Measurements from ENCODE around the gene MMS19. TPM values are rescaled to one million over a fixed set of nuclear protein-coding genes. Genes with fewer than 3 reads are reported as not detected.

Gene MMS19
- total RNA-seq, 4 donors from 2014 or later: 56.1 to 70.0 (median 65.0) TPM

GRCh38 chr10:97450828-97451227 lies 47.4 kb downstream of the MMS19 start:
- ATAC-seq: no peak
- TF ChIP-seq CTCF (IDR thresholded peaks at IDR 0.05 in 4 of 5, conservative IDR thresholded peaks at IDR 0.05 in 1 of 5) (no peak), POLR2A (IDR thresholded peaks at IDR 0.05) (no peak)

GRCh38 chr10:97445722-97446639 lies 52.2 kb downstream of the MMS19 start, which contains the start of the genes EXOSC1 and ZDHHC16:
EXOSC1 (minus strand) TSS chr10:97446006; CDS start chr10:97445985, 21 bp downstream.
ZDHHC16 (plus strand) TSS chr10:97446175; CDS start chr10:97451676, 5,501 bp downstream.
- intact Hi-C loops (cut with DNase I; ENCODE audit: low total_unique reads) (loop anchor here (1.0 to 2.0 kb wide), 2 partner anchors 20 to 53 kb away; partner anchors contain the start of genes MMS19, PGAM1 and UBTD1), in situ Hi-C loops (cut with MboI; ENCODE audit: low sequenced_read_pairs in 4 of 4) (no loop called here)
- TF ChIP-seq CTCF (IDR thresholded peaks at IDR 0.05 in 4 of 5, conservative IDR thresholded peaks at IDR 0.05 in 1 of 5): peak in 1 of 5 experiments; percentile 14
- peak; percentile 50 to 57 for TF ChIP-seq POLR2A (IDR thresholded peaks at IDR 0.05)

More at GRCh38 chr10:97450828-97451227, 47.4 kb downstream of the MMS19 start:
- Histone ChIP-seq H3K27me3 (no peaks in the 10 kb centered on the region), H3K4me1 (peaks cover 13 to 33% of the 10 kb centered on the region in 2 donors), H3K4me3 (no peak overlapping the region), H3K27ac (peak overlapping the region in 1 of 4 donors; percentile 20), H3K9me3 (no peaks in the 10 kb centered on the region), H3K36me3 (peaks cover 0 to 25% of the 10 kb centered on the region in 2 donors)
- DNase-seq: no peak
- intact Hi-C loops (cut with DNase I; ENCODE audit: low total_unique reads) (no loop called here), in situ Hi-C loops (cut with MboI; ENCODE audit: low sequenced_read_pairs in 4 of 4) (loop anchor here in 1 of 4 donors (10.0 kb wide), 1 partner anchor 104 kb away; no protein-coding TSS in a partner anchor)

GRCh38 chr10:97445357-97445721 lies 52.9 kb downstream of the MMS19 start:
- intact Hi-C loops (cut with DNase I; ENCODE audit: low total_unique reads): no loop called here
- H3K27ac ChIP-seq: peak overlapping the region; percentile 69 to 79 (median 72)

More at GRCh38 chr10:97445722-97446639, 52.2 kb downstream of the MMS19 start, which contains the start of the genes EXOSC1 and ZDHHC16:
- H3K9me3 ChIP-seq: no peaks in the 10 kb centered on the region
- H3K36me3 ChIP-seq: peaks cover 0 to 14% of the 10 kb centered on the region in 2 donors
- DNase-seq (peak; percentile 87), ATAC-seq (peak; percentile 100)
- no peaks in the 10 kb centered on the region for H3K27me3 ChIP-seq
- peak within 1 kb of the TSS; percentile 81 to 98 (median 90) for H3K4me3 ChIP-seq
- peak within 1 kb of the TSS; percentile 69 to 79 (median 72) for H3K27ac ChIP-seq
- peaks cover 20 to 40% of the 10 kb centered on the region in 2 donors for H3K4me1 ChIP-seq

GRCh38 chr10:97444212-97444611 lies 54.0 kb downstream of the MMS19 start:
- H3K4me1 ChIP-seq: peaks cover 15 to 31% of the 10 kb centered on the region in 2 donors
- H3K27me3 ChIP-seq: no peaks in the 10 kb centered on the region
- no peak overlapping the region for H3K27ac ChIP-seq
- no peaks in the 10 kb centered on the region for H3K9me3 ChIP-seq
- no peak for TF ChIP-seq POLR2A (IDR thresholded peaks at IDR 0.05)
- no peak for TF ChIP-seq CTCF (IDR thresholded peaks at IDR 0.05 in 4 of 5, conservative IDR thresholded peaks at IDR 0.05 in 1 of 5)
- peaks cover 0 to 30% of the 10 kb centered on the region in 2 donors for H3K36me3 ChIP-seq
- no peak overlapping the region for H3K4me3 ChIP-seq
- no peak for ATAC-seq
- DNase-seq: no peak
- in situ Hi-C loops (cut with MboI; ENCODE audit: low sequenced_read_pairs in 4 of 4): no loop called here
- intact Hi-C loops (cut with DNase I; ENCODE audit: low total_unique reads): no loop called here

More at GRCh38 chr10:97445357-97445721, 52.9 kb downstream of the MMS19 start:
- no peak for TF ChIP-seq POLR2A (IDR thresholded peaks at IDR 0.05)
- no peak for TF ChIP-seq CTCF (IDR thresholded peaks at IDR 0.05 in 4 of 5, conservative IDR thresholded peaks at IDR 0.05 in 1 of 5)
- peaks cover 0 to 19% of the 10 kb centered on the region in 2 donors for H3K36me3 ChIP-seq
- H3K27me3 ChIP-seq: no peaks in the 10 kb centered on the region
- no peaks in the 10 kb centered on the region for H3K9me3 ChIP-seq
- ATAC-seq: no peak
- in situ Hi-C loops (cut with MboI; ENCODE audit: low sequenced_read_pairs in 4 of 4): no loop called here
- peaks cover 15 to 33% of the 10 kb centered on the region in 2 donors for H3K4me1 ChIP-seq
- peak overlapping the region; percentile 81 to 98 (median 90) for H3K4me3 ChIP-seq
- no peak for DNase-seq
